CD4-positive, CD25-positive, alpha-beta regulatory T cell (primary cell): Measurements from ENCODE around the gene FBP2. TPM values are rescaled to one million over a fixed set of nuclear protein-coding genes. Genes with fewer than 3 reads are reported as not detected.

ENCODE experiments used
- ATAC-seq, 2 donors: fragments of 150-1000 bp; cut with Tn5 transposase; one replicate each; pipeline ENCODE4 v1.10.0; 2021; ENCODE audit warnings: low read depth in 2 of 2, moderate number of reproducible peaks in 2 of 2, moderate library complexity in 1 of 2
- DNase-seq, 3 donors: peaks; one replicate each; pipeline versions ENCODE4 v3.0.0 to v3.0.0-alpha.2; 2012 to 2022; ENCODE audit warnings: mixed read lengths in 1 of 3
- H3K27ac ChIP-seq: one replicate; pipeline ENCODE4 v1.7.0; 2013; ENCODE audit warnings: mild to moderate bottlenecking, low read length; ENCODE audit not compliant: insufficient read depth, poor library complexity, severe bottlenecking
- H3K27me3 ChIP-seq: one replicate; pipeline ENCODE4 v1.7.0; 2013; ENCODE audit warnings: low read length; ENCODE audit not compliant: control insufficient read depth, insufficient read depth
- H3K36me3 ChIP-seq: one replicate; pipeline ENCODE4 v1.7.0; 2013; ENCODE audit warnings: mild to moderate bottlenecking, low read length, moderate library complexity; ENCODE audit not compliant: control insufficient read depth, insufficient read depth
- H3K4me1 ChIP-seq: 2 replicates; pipeline ENCODE4 v1.7.0; 2013; ENCODE audit warnings: mild to moderate bottlenecking, low read length; ENCODE audit not compliant: insufficient read depth, control insufficient read depth, poor library complexity, severe bottlenecking
- H3K4me3 ChIP-seq: one replicate; pipeline ENCODE4 v1.7.0; 2013; ENCODE audit warnings: low read depth, mild to moderate bottlenecking, low read length, moderate library complexity
- H3K9me3 ChIP-seq, 2 experiments: 1 replicate in 1 of 2; 2 replicates in 1 of 2; pipeline ENCODE4 v1.7.0; 2013; ENCODE audit warnings: low read length in 2 of 2, mild to moderate bottlenecking in 1 of 2, moderate library complexity in 1 of 2; ENCODE audit not compliant: control insufficient read depth in 2 of 2
- H3K27ac Mint-ChIP-seq, 3 donors: one replicate each; pipeline ENCODE4 v1.8.0; 2020 to 2022; ENCODE audit warnings: mild to moderate bottlenecking in 3 of 3, mixed read lengths in 3 of 3, moderate library complexity in 2 of 3
- H3K27me3 Mint-ChIP-seq: one replicate; pipeline ENCODE4 v1.8.0; 2022; ENCODE audit warnings: mild to moderate bottlenecking, mixed read lengths
- H3K36me3 Mint-ChIP-seq: one replicate; pipeline ENCODE4 v1.8.0; 2020; ENCODE audit warnings: mixed read lengths
- H3K4me1 Mint-ChIP-seq, 4 donors: one replicate each; pipeline ENCODE4 v1.8.0; 2020 to 2022; ENCODE audit warnings: mixed read lengths in 4 of 4, mild to moderate bottlenecking in 1 of 4
- H3K4me3 Mint-ChIP-seq, 4 donors: one replicate each; pipeline ENCODE4 v1.8.0; 2020 to 2022; ENCODE audit warnings: mild to moderate bottlenecking in 4 of 4, mixed read lengths in 4 of 4, moderate library complexity in 3 of 4
- H3K9me3 Mint-ChIP-seq, 7 donors: one replicate each; pipeline ENCODE4 v1.8.0; 2020 to 2022; ENCODE audit warnings: mixed read lengths in 7 of 7, mild to moderate bottlenecking in 3 of 7, moderate library complexity in 2 of 7
- polyA plus RNA-seq, 4 donors: library from polyadenylated mRNA; unstranded; fragments of 300-500 nt; fragmentation: Illumina TruSeq; gene quantifications; one replicate each; pipeline ENCODE4 v1.2.3, GENCODE V29; 2021
- total RNA-seq: library from RNA; stranded (reverse); gene quantifications from one replicate; pipeline ENCODE4 v1.2.3, GENCODE V29; 2022

Gene FBP2
- total and polyA plus RNA-seq, 5 donors from 2014 or later, result not detected

DNA sequence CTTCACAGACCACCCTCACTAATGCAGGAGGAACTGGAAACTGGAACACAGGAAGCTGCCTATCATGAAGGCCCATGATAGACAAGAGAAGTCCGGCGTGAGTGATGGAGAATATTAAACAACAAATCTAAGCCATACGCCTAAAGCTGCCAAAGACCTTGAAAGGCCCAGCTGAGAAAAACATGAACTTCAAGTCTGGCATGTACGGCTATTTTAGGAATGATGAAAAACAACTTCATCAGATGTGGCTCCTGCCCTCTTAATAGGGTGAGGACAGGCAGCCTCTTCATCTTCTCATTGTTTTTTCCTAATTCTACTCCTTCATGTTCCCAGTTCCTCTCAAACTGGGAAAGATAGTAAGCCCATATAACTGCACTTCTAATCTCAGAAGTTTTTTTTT is 25.4 kb upstream of the FBP2 start:
- ATAC-seq, result no peak
- Mint-ChIP-seq H3K36me3 (peaks cover 5% of the 10 kb centered on the region), H3K27ac (no peak overlapping the region), H3K4me3 (no peak overlapping the region), H3K27me3 (no peaks in the 10 kb centered on the region), H3K4me1 (peaks cover 0 to 6% (median 0%) of the 10 kb centered on the region in 4 donors), H3K9me3 (no peaks in the 10 kb centered on the region)
- H3K27me3 ChIP-seq, result no peaks in the 10 kb centered on the region
- H3K36me3 ChIP-seq, result no peaks in the 10 kb centered on the region
- H3K4me3 ChIP-seq, result no peak overlapping the region
- H3K9me3 ChIP-seq, result no peaks in the 10 kb centered on the region
- no peaks in the 10 kb centered on the region for H3K4me1 ChIP-seq
- DNase-seq, result no peak
- H3K27ac ChIP-seq, result no peak overlapping the region

DNA sequence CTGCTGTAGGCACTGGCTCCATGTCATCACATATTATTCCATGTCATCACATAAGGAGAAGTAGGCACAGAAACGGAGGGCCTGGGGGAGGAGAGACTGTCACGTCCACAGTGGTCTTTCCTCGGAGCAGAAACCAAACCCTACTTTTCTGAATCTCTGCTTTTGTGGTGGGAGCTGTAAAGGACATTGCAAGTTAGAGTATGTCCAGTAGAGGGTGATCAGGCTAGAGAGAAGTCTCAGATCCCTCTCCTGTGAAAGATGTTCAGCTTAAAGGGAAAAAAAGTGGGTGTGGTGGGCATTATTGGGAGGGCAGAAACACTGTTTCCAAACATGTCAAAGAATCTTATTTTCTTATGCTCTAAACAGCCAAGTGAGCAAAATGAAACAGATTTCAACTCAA is 19.4 kb upstream of the FBP2 start:
- no peaks in the 10 kb centered on the region for H3K36me3 ChIP-seq
- DNase-seq, result no peak

GRCh38 chr9:94612071-94612470 is 18.4 kb upstream of the FBP2 start:
- H3K27me3 ChIP-seq, result no peaks in the 10 kb centered on the region
- no peak overlapping the region for H3K4me3 ChIP-seq
- peak overlapping the region in 1 of 3 donors; percentile 8 for H3K27ac Mint-ChIP-seq
- peaks cover 6% of the 10 kb centered on the region for H3K36me3 Mint-ChIP-seq
- H3K27me3 Mint-ChIP-seq, result peaks cover 22% of the 10 kb centered on the region
- H3K4me3 Mint-ChIP-seq, result no peak overlapping the region
- H3K4me1 ChIP-seq, result peaks cover 6% of the 10 kb centered on the region
- no peaks in the 10 kb centered on the region for H3K9me3 Mint-ChIP-seq
- H3K4me1 Mint-ChIP-seq, result peaks cover 0 to 7% (median 5%) of the 10 kb centered on the region in 4 donors
- DNase-seq (no peak), ATAC-seq (no peak)
- no peak overlapping the region for H3K27ac ChIP-seq
- H3K9me3 ChIP-seq, result no peaks in the 10 kb centered on the region
- H3K36me3 ChIP-seq, result no peaks in the 10 kb centered on the region

More for the DNA sequence above, 19.4 kb upstream of the FBP2 start:
- Mint-ChIP-seq H3K4me1 (peaks cover 0 to 7% (median 5%) of the 10 kb centered on the region in 4 donors), H3K36me3 (no peaks in the 10 kb centered on the region), H3K27ac (no peak overlapping the region), H3K27me3 (peaks cover 22% of the 10 kb centered on the region), H3K4me3 (no peak overlapping the region), H3K9me3 (no peaks in the 10 kb centered on the region)
- Histone ChIP-seq H3K4me3 (no peak overlapping the region), H3K27me3 (no peaks in the 10 kb centered on the region), H3K9me3 (no peaks in the 10 kb centered on the region), H3K27ac (no peak overlapping the region), H3K4me1 (peaks cover 6% of the 10 kb centered on the region)
- no peak for ATAC-seq

GRCh38 chr9:94611638-94612068 is 18.0 kb upstream of the FBP2 start:
- Histone ChIP-seq H3K27me3 (no peaks in the 10 kb centered on the region), H3K9me3 (no peaks in the 10 kb centered on the region), H3K27ac (no peak overlapping the region), H3K4me3 (no peak overlapping the region), H3K4me1 (peaks cover 6% of the 10 kb centered on the region), H3K36me3 (no peaks in the 10 kb centered on the region)
- Mint-ChIP-seq H3K9me3 (no peaks in the 10 kb centered on the region), H3K27ac (peak overlapping the region in 1 of 3 donors; percentile 8), H3K27me3 (peaks cover 22% of the 10 kb centered on the region), H3K36me3 (peaks cover 8% of the 10 kb centered on the region), H3K4me3 (no peak overlapping the region), H3K4me1 (peaks cover 0 to 7% (median 5%) of the 10 kb centered on the region in 4 donors)
- DNase-seq (peak in 1 of 3 donors; percentile 9), ATAC-seq (no peak)

DNA sequence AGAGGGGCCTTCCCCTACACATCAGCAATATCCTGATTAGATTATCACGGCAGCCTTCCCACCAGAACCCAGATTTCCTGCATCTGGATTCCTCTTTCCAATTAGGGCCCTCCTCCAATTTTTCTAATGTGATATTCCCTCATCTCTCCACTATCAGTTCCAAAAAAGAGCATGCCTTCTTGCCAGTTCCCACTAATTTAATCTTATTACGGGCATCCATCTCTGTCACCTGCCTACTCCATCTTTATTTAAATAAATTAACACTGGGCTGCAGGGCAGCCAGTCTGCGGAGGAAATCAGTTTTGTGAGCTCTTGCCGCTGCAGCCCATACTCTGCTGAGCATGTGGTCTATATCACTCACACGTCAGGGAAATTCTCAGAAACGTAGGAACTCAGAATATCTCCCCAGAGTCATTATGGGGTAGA is 16.6 kb upstream of the FBP2 start:
- H3K4me1 Mint-ChIP-seq, result peaks cover 0 to 7% (median 5%) of the 10 kb centered on the region in 4 donors
- no peaks in the 10 kb centered on the region for H3K9me3 Mint-ChIP-seq
- Histone ChIP-seq H3K9me3 (no peaks in the 10 kb centered on the region), H3K27me3 (no peaks in the 10 kb centered on the region), H3K4me1 (peaks cover 6% of the 10 kb centered on the region), H3K4me3 (no peak overlapping the region), H3K27ac (no peak overlapping the region), H3K36me3 (no peaks in the 10 kb centered on the region)
- peaks cover 22% of the 10 kb centered on the region for H3K27me3 Mint-ChIP-seq
- H3K4me3 Mint-ChIP-seq, result no peak overlapping the region
- H3K27ac Mint-ChIP-seq, result peak overlapping the region in 1 of 3 donors; percentile 85
- H3K36me3 Mint-ChIP-seq, result peaks cover 8% of the 10 kb centered on the region
- DNase-seq, result no peak
- ATAC-seq, result no peak

GRCh38 chr9:94607423-94607691 is 13.7 kb upstream of the FBP2 start:
- Mint-ChIP-seq H3K9me3 (no peaks in the 10 kb centered on the region), H3K4me1 (peaks cover 0 to 10% (median 8%) of the 10 kb centered on the region in 4 donors), H3K36me3 (peaks cover 8% of the 10 kb centered on the region), H3K27me3 (peaks cover 21% of the 10 kb centered on the region), H3K4me3 (no peak overlapping the region), H3K27ac (no peak overlapping the region)
- ATAC-seq (no peak), DNase-seq (no peak)
- H3K27ac ChIP-seq, result no peak overlapping the region
- H3K9me3 ChIP-seq, result no peaks in the 10 kb centered on the region
- H3K27me3 ChIP-seq, result no peaks in the 10 kb centered on the region
- H3K4me3 ChIP-seq, result no peak overlapping the region
- peaks cover 10% of the 10 kb centered on the region for H3K4me1 ChIP-seq
- H3K36me3 ChIP-seq, result no peaks in the 10 kb centered on the region

- Histone ChIP-seq H3K27me3 (no peaks in the 10 kb centered on the region), H3K36me3 (no peaks in the 10 kb centered on the region), H3K27ac (no peak overlapping the region), H3K4me1 (peaks cover 6% of the 10 kb centered on the region), H3K4me3 (no peak overlapping the region), H3K9me3 (no peaks in the 10 kb centered on the region)
- no peak overlapping the region for H3K4me3 Mint-ChIP-seq
- peaks cover 15% of the 10 kb centered on the region for H3K27me3 Mint-ChIP-seq
- H3K36me3 Mint-ChIP-seq, result peaks cover 8% of the 10 kb centered on the region
- no peak overlapping the region for H3K27ac Mint-ChIP-seq
- ATAC-seq (no peak), DNase-seq (no peak)
- peaks cover 0 to 9% (median 3%) of the 10 kb centered on the region in 4 donors for H3K4me1 Mint-ChIP-seq
- no peaks in the 10 kb centered on the region for H3K9me3 Mint-ChIP-seq
These were observed 13.2 kb upstream of the FBP2 start for GRCh38 chr9:94606646-94607422.
